ENCODE results near the gene GADD45G. TPM values are rescaled to one million over a fixed set of nuclear protein-coding genes. Genes with fewer than 3 reads are reported as not detected.

The GADD45G gene
- total and polyA plus RNA-seq, 2 of the 4 experiments (the other 2 are of a cell fraction), result 0.15 TPM; not detected in 1

DNA sequence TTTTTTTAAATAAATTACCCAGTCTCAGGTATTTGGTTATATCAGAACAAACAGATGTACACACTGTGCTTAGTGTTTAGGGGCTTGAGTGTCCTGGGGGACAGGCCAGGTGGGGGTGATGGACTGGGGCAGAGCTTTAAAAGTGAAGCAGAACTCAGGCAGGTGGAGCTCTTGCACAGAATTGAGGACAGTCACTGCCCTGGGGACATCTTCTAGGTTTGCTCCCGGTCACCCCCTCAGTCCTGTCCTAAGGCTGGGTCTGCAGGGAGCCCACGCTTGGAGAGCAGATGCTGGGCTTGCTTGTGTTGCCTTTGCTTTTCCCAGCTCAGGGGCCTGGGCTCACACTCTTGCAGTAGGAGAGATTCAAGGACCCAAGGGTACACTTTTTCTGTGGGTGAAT lies 10.8 kb downstream of the GADD45G start:
- ChIA-PET POLR2A (ENCODE audit: unreplicated experiment) (no interaction called here), CTCF (no interaction called here)
- intact Hi-C loops (cut with micrococcal nuclease) (no loop called here), dilution Hi-C loops (cut with HindIII; ENCODE audit: low sequenced_read_pairs, unreplicated experiment) (no loop called here), in situ Hi-C loops (cut with MboI; ENCODE audit: low sequenced_read_pairs) (no loop called here)
- H3K4me1 ChIP-seq (ENCODE audit: control insufficient read depth, insufficient read depth, low read length), result no peaks in the 10 kb centered on the region
- H3K27me3 ChIP-seq (ENCODE audit: control insufficient read depth, insufficient read depth, low read length), result peaks cover 18% of the 10 kb centered on the region
- H2BK120ac ChIP-seq (ENCODE audit: low read depth, low read length), result no peak overlapping the region
- no TSS peak for BruUV-seq (replicated peaks)
- H2AK5ac ChIP-seq (ENCODE audit: low read depth, low read length), result no peak overlapping the region
- no peak overlapping the region for H3K18ac ChIP-seq (ENCODE audit: low read depth, low read length)
- H3K36me3 ChIP-seq (ENCODE audit: control insufficient read depth, insufficient read depth, low read length), result no peaks in the 10 kb centered on the region
- H2AFZ ChIP-seq (replicated peaks; ENCODE audit: low read length, poor library complexity), result no peak overlapping the region
- H4K20me1 ChIP-seq (ENCODE audit: insufficient read depth, low read length), result no peaks in the 10 kb centered on the region
- H4K5ac ChIP-seq (ENCODE audit: low read depth, low read length), result no peak overlapping the region
- H3K4ac ChIP-seq (ENCODE audit: low read depth, low read length), result no peak overlapping the region
- no peak overlapping the region for H3K9ac ChIP-seq (ENCODE audit: low read depth, low read length)
- no peak overlapping the region for H3K4me2 ChIP-seq (ENCODE audit: low read depth, low read length)
- WGBS, 2 experiments (ENCODE audit: extremely low coverage in 2 of 2, insufficient read length in 1 of 2), result no CpG with 5 or more reads among the region's 2 CpGs
- H3K4me3 ChIP-seq (ENCODE audit: insufficient read depth, low read depth, low read length), result no peak overlapping the region
- H4K8ac ChIP-seq (ENCODE audit: low read depth in 2 of 2, low read length in 2 of 2), result no peak overlapping the region
- H3K79me1 ChIP-seq (ENCODE audit: low read depth in 1 of 2, low read length in 2 of 2), result no peaks in the 10 kb centered on the region
- no peak overlapping the region for H3K27ac ChIP-seq (ENCODE audit: insufficient read depth, low read length)
- no peak overlapping the region for H3K23ac ChIP-seq (ENCODE audit: low read depth, low read length)
- H2BK20ac ChIP-seq (ENCODE audit: low read depth, low read length), result no peak overlapping the region
- no peak overlapping the region for H3K14ac ChIP-seq (replicated peaks; ENCODE audit: low read depth, low read length)
- no peak overlapping the region for H2BK15ac ChIP-seq (ENCODE audit: low read depth, low read length)
- no peak for DNase-seq
- TF ChIP-seq, protein P1, sequence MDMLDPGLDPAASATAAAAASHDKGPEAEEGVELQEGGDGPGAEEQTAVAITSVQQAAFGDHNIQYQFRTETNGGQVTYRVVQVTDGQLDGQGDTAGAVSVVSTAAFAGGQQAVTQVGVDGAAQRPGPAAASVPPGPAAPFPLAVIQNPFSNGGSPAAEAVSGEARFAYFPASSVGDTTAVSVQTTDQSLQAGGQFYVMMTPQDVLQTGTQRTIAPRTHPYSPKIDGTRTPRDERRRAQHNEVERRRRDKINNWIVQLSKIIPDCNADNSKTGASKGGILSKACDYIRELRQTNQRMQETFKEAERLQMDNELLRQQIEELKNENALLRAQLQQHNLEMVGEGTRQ (IDR thresholded peaks at IDR 0.05; ENCODE audit: low read depth, low read length), result no peak
- TF ChIP-seq BHLHE40 (IDR thresholded peaks at IDR 0.05; ENCODE audit: low read depth, low read length), result no peak
- no peak for TF ChIP-seq MAFK (IDR thresholded peaks at IDR 0.05; ENCODE audit: low read depth, low read length)
- no peak for TF ChIP-seq CEBPB (IDR thresholded peaks at IDR 0.05; ENCODE audit: low read depth, low read length)
- TF ChIP-seq, protein P2, sequence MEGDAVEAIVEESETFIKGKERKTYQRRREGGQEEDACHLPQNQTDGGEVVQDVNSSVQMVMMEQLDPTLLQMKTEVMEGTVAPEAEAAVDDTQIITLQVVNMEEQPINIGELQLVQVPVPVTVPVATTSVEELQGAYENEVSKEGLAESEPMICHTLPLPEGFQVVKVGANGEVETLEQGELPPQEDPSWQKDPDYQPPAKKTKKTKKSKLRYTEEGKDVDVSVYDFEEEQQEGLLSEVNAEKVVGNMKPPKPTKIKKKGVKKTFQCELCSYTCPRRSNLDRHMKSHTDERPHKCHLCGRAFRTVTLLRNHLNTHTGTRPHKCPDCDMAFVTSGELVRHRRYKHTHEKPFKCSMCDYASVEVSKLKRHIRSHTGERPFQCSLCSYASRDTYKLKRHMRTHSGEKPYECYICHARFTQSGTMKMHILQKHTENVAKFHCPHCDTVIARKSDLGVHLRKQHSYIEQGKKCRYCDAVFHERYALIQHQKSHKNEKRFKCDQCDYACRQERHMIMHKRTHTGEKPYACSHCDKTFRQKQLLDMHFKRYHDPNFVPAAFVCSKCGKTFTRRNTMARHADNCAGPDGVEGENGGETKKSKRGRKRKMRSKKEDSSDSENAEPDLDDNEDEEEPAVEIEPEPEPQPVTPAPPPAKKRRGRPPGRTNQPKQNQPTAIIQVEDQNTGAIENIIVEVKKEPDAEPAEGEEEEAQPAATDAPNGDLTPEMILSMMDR (conservative IDR thresholded peaks at IDR 0.05; ENCODE audit: low read depth, low read length), result no peak
- TF ChIP-seq CHD1 (IDR thresholded peaks at IDR 0.05; ENCODE audit: low read depth, low read length), result no peak
- no peak for TF ChIP-seq RCOR1 (IDR thresholded peaks at IDR 0.05; ENCODE audit: insufficient replicate concordance, low read length)
- TF ChIP-seq FOS (IDR thresholded peaks at IDR 0.05; ENCODE audit: low read depth, low read length), result no peak
- TF ChIP-seq SMC3 (IDR thresholded peaks at IDR 0.05; ENCODE audit: low read depth, low read length), result no peak
- no peak for TF ChIP-seq RAD21 (IDR thresholded peaks at IDR 0.05; ENCODE audit: low read length)
- TF ChIP-seq NFE2L2 (IDR thresholded peaks at IDR 0.05; ENCODE audit: low read depth, low read length), result no peak
- no peak for TF ChIP-seq MXI1 (IDR thresholded peaks at IDR 0.05; ENCODE audit: borderline replicate concordance, low read depth, low read length)
- TF ChIP-seq MAZ (IDR thresholded peaks at IDR 0.05; ENCODE audit: borderline replicate concordance, low read depth, low read length), result no peak
- TF ChIP-seq RFX5 (IDR thresholded peaks at IDR 0.05; ENCODE audit: low read depth, low read length), result no peak
- TF ChIP-seq, protein P3, sequence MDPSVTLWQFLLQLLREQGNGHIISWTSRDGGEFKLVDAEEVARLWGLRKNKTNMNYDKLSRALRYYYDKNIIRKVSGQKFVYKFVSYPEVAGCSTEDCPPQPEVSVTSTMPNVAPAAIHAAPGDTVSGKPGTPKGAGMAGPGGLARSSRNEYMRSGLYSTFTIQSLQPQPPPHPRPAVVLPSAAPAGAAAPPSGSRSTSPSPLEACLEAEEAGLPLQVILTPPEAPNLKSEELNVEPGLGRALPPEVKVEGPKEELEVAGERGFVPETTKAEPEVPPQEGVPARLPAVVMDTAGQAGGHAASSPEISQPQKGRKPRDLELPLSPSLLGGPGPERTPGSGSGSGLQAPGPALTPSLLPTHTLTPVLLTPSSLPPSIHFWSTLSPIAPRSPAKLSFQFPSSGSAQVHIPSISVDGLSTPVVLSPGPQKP (IDR thresholded peaks at IDR 0.05; ENCODE audit: borderline replicate concordance, low read depth, low read length), result no peak
- no peak for TF ChIP-seq POLR2A (IDR thresholded peaks at IDR 0.05; ENCODE audit: low read depth, low read length)
- no peak overlapping the region for H2AK9ac ChIP-seq (replicated peaks; ENCODE audit: low read depth, low read length, poor library complexity)
- H4K91ac ChIP-seq (ENCODE audit: insufficient read depth, low read depth, low read length), result no peak overlapping the region
- H3K9me3 ChIP-seq (ENCODE audit: control insufficient read depth, insufficient read depth, low read length), result peaks cover 2% of the 10 kb centered on the region; the same call in 1 of the 2 replicates
- no peak for ATAC-seq (ENCODE audit: low read depth)
- H2BK5ac ChIP-seq (ENCODE audit: low read depth, low read length, poor library complexity, severe bottlenecking), result no peak overlapping the region
- H3K9me1 ChIP-seq (ENCODE audit: insufficient read depth, low read length), result no peaks in the 10 kb centered on the region
- no peak overlapping the region for H3K56ac ChIP-seq (ENCODE audit: extremely low read depth, insufficient read depth, low read length)
